Upper lobe of right lung (tissue), 1 donor: ENCODE results near the gene DHFR2. TPM values are rescaled to one million over a fixed set of nuclear protein-coding genes. Genes with fewer than 3 reads are reported as not detected.

Experiments
- ATAC-seq: fragments of 200-7000 bp; cut with Tn5 transposase; one replicate; pipeline ENCODE4 v1.9.1; 2020; ENCODE audit warnings: mild to moderate bottlenecking, moderate library complexity
- DNase-seq: peaks from one replicate; pipeline ENCODE4 v3.0.0-alpha.2; 2020
- H3K27ac ChIP-seq: fragments of 200-600 bp; one replicate; pipeline ENCODE4 v1.8.0; 2022
- H3K27me3 ChIP-seq: fragments of 200-600 bp; one replicate; pipeline ENCODE4 v1.8.0; 2022; ENCODE audit warnings: mild to moderate bottlenecking
- H3K36me3 ChIP-seq: fragments of 200-600 bp; one replicate; pipeline ENCODE4 v1.8.0; 2022
- H3K4me1 ChIP-seq: fragments of 200-600 bp; one replicate; pipeline ENCODE4 v1.8.0; 2022
- H3K4me3 ChIP-seq: fragments of 200-600 bp; one replicate; pipeline ENCODE4 v1.8.0; 2022; ENCODE audit warnings: mild to moderate bottlenecking
- H3K9me3 ChIP-seq: fragments of 200-600 bp; one replicate; pipeline ENCODE4 v1.8.0; 2022
- CTCF ChIP-seq: fragments of 200-600 bp; IDR thresholded peaks from one replicate; pipeline ENCODE4 v1.8.0; 2022; ENCODE audit warnings: antibody characterized with exemption
- intact Hi-C: fragments of 100-400 bp; cut with DNase I; formaldehyde crosslinking; loops from one replicate; pipeline ENCODE4 v1.11.0; 2022
- total RNA-seq: library from RNA; stranded (reverse); fragmentation: NEBNext Ultra II Directional; extraction: Animal tissue kit (Norgen Biotek cat#: 25700); gene quantifications from one replicate; pipeline ENCODE4 v1.2.1, GENCODE V29; 2021
- donor health status: DM: no; HTN: yes; CAD: no; lungs with severe emphysema.

Gene DHFR2
- total RNA-seq, 1 donor from 2014 or later, result 8.1 TPM

GRCh38 chr3:94098452-94098851 lies 35.7 kb upstream of the DHFR2 start:
- Histone ChIP-seq H3K27me3 (no peaks in the 10 kb centered on the region), H3K9me3 (no peaks in the 10 kb centered on the region), H3K36me3 (peaks cover 80% of the 10 kb centered on the region), H3K27ac (no peak overlapping the region), H3K4me3 (no peak overlapping the region), H3K4me1 (no peaks in the 10 kb centered on the region)
- intact Hi-C loops, result no loop called here
- TF ChIP-seq CTCF, result no peak
- DNase-seq, result no peak
- ATAC-seq, result peak; percentile 83

DNA sequence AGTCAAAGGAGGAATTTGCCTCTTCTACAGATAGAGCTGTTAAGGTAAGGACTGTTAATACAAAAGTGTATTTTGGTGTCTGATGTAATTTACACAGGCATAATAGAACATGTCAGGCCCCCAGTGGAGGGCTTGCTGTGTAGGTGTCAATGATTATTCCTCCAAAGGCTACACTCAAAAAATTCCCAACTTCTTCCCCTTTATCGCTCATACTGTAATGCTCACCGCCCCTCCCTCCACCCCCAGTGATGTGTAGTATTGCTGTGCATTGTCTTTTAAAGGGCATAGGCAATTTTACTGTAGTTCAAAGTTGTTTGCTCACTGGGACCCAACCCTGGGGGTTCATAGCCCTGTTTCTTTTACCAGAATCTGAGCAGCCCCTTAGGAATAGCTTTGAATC lies 32.4 kb upstream of the DHFR2 start:
- ATAC-seq (no peak), DNase-seq (no peak)
- no peak for TF ChIP-seq CTCF
- H3K36me3 ChIP-seq, result peaks cover 65% of the 10 kb centered on the region
- no peaks in the 10 kb centered on the region for H3K27me3 ChIP-seq
- H3K4me3 ChIP-seq, result no peak overlapping the region
- H3K9me3 ChIP-seq, result no peaks in the 10 kb centered on the region
- no peak overlapping the region for H3K27ac ChIP-seq
- H3K4me1 ChIP-seq, result no peaks in the 10 kb centered on the region
- intact Hi-C loops, result no loop called here

DNA sequence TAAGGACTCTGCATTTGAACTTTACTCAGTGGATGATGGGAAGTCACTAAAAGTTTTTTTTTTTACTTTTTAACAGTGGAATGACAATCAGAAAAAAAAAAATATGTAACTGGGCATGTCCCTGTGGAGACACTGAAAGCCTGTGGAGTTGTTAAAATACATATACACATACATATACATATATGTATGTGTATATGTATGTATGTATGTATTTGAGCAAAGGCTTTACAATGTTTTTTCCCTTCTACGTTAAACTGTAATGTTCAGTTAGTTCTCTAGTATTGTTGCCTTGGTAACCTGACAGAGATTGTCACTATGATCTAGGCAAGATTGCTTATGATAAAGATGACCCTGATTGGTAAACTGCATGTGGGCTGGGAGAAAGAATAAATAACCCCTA lies 30.4 kb upstream of the DHFR2 start:
- H3K36me3 ChIP-seq, result peaks cover 57% of the 10 kb centered on the region
- TF ChIP-seq CTCF, result no peak
- DNase-seq, result no peak
- H3K27ac ChIP-seq, result no peak overlapping the region
- H3K9me3 ChIP-seq, result no peaks in the 10 kb centered on the region
- H3K27me3 ChIP-seq, result no peaks in the 10 kb centered on the region
- ATAC-seq, result no peak
- no peaks in the 10 kb centered on the region for H3K4me1 ChIP-seq
- H3K4me3 ChIP-seq, result no peak overlapping the region
- intact Hi-C loops, result no loop called here

DNA sequence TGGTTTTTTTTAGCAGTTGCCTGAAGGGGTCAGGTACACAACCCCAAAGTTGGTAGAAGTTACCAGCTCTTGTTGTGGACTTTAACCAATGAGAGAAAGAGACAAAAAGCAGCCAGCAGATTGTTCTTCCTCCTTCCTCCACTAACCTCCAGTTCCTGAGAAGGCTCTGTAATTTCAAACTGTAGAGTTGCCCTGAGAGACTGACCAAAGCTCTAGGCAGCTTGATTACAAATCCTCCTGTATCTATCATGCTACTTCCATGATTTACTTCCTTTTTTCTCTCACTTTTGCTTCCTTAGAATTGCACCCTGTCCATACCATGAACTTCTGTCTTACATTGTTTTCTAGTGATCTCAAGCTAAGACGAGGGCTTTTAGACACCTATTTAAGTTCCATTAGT lies 29.4 kb upstream of the DHFR2 start:
- intact Hi-C loops, result no loop called here
- ATAC-seq (peak; percentile 83), DNase-seq (no peak)
- H3K27me3 ChIP-seq, result no peaks in the 10 kb centered on the region
- H3K4me1 ChIP-seq, result no peaks in the 10 kb centered on the region
- no peak overlapping the region for H3K27ac ChIP-seq
- no peak for TF ChIP-seq CTCF
- H3K9me3 ChIP-seq, result no peaks in the 10 kb centered on the region
- H3K36me3 ChIP-seq, result peaks cover 53% of the 10 kb centered on the region
- H3K4me3 ChIP-seq, result no peak overlapping the region

- no peak for ATAC-seq
- Histone ChIP-seq H3K4me3 (no peak overlapping the region), H3K27me3 (no peaks in the 10 kb centered on the region), H3K9me3 (no peaks in the 10 kb centered on the region), H3K36me3 (peaks cover 44% of the 10 kb centered on the region), H3K4me1 (no peaks in the 10 kb centered on the region), H3K27ac (no peak overlapping the region)
- intact Hi-C loops, result no loop called here
- TF ChIP-seq CTCF, result no peak
- no peak for DNase-seq
Observed at GRCh38 chr3:94089126-94089525, 26.4 kb upstream of the DHFR2 start.

- ATAC-seq, result no peak
- no peak for TF ChIP-seq CTCF
- no peak for DNase-seq
- Histone ChIP-seq H3K36me3 (peaks cover 28% of the 10 kb centered on the region), H3K9me3 (no peaks in the 10 kb centered on the region), H3K27ac (no peak overlapping the region), H3K4me1 (no peaks in the 10 kb centered on the region), H3K4me3 (no peak overlapping the region), H3K27me3 (no peaks in the 10 kb centered on the region)
- intact Hi-C loops, result no loop called here
Observed at GRCh38 chr3:94083261-94083660, 20.5 kb upstream of the DHFR2 start.
